ENCODE results near the gene KRT14.
"Not testable (repeated sequence)": the region's sequence is repeated elsewhere in the genome, so short reads cannot be mapped to it uniquely, and the experiment has no call there.

The KRT14 gene

DNA sequence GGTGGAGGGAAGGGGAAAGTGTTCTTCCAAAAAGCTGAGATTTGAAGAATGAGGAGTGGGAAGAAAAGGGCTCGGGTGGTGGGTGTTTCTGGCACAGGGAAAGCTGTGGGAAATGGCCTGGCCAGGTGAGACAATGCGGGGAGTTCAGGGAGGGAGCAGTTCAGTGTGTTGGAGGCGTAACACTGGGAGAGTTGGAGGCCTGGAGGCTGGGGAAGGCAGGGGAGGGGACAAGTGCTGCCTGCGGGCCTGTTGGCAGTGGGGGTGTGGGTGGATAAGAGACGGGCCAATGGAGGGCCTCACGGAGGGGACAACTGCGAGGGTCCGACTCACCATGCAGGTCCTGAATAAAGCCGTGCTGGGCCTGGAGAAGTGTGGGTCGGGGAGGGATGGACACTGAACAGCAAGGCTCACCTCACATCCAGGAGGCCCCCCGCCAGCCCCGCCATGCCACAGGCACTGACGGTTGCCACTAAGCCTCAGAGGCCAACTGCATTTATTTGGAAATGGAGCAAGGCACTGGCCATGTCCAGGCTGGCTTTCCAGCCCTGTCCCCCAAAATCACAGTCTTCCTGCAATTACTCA is 40.8 kb downstream of the KRT14 start:
- no peak for DNase-seq

GRCh38 chr17:41544935-41545334 is 41.8 kb downstream of the KRT14 start:
- no peak for DNase-seq

GRCh38 chr17:41544491-41544892 is 42.2 kb downstream of the KRT14 start:
- DNase-seq, result no peak

- DNase-seq, result not testable (repeated sequence)
Observed at GRCh38 chr17:41542786-41543185, 43.9 kb downstream of the KRT14 start.

- DNase-seq, result no peak
Observed at GRCh38 chr17:41542357-41542756, 44.3 kb downstream of the KRT14 start.

DNA sequence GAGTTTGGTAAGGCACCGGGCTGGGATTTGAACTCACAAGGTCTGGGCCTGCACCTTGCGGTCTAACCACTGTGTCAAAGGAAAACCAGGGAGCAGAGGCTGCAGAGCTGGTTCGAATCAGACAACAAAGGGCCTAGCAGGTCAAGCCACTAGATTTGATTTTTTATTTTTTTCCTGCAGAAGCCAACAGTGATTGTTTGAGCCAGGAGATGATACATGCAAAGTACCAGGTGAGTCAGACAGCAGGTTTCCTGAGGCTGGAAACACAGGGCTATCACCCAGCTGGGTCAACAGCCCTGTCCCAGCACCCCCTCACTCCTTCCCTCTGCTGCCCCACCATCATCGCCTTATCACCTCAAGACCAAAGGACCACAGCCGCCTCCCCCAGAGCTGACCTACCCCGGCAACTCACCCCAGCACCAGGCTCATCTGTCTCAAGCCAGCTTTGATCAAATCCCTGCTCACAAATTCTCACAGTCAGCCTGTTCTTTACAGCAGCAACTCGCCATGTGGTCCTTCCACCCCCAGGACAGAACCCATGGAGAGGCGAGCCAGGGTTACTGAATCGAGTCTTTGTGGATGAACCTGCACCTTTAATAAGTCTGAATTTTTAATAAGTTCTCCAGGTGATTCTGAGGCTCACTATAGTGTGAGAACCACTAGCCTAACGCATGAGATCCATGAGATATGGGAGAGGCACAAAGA is 45.6 kb downstream of the KRT14 start:
- no peak for DNase-seq

- DNase-seq, result no peak
Observed at GRCh38 chr17:41539979-41540701, 46.6 kb downstream of the KRT14 start.

DNA sequence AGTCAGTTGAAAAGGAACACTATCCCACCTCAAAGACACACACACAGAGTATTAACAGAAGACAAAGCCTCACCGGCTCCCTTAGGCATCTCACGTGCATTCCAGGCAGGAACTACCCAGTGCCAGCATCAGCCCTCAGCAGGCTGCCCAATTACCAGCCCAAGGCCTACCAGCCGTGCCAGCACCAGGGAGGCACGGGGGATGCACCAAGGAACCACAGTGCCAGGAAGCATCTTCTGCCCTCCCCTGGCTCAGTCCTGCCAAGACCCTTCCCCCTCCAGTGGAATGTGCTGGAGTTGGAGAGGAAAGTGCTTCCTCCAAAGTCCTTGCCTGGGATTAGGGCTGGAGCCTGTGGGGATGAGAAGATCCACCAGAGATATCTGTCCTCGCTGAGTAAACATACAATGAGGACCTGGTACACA is 47.6 kb downstream of the KRT14 start:
- no peak for DNase-seq

- no peak for DNase-seq
Observed at GRCh38 chr17:41538565-41538991, 48.1 kb downstream of the KRT14 start.

GRCh38 chr17:41537990-41538389 is 48.7 kb downstream of the KRT14 start:
- no peak for DNase-seq

DNA sequence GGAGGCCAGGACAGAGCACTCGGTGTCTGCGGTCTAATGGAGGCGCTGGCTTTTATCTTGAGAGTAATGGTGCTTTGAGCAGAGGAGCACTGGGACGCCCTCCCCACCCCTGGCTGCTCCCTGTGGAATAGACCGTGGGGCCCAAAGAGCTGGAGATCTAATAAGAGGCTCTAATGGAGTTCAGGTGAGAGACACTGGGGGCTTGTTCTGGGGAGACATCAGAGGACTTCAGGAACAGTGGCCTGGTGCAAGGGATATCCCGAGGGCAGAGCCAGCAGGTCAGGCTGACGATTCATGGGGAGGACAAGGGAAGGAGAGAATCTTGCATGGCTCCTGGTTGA is 49.1 kb downstream of the KRT14 start:
- no peak for DNase-seq

GRCh38 chr17:41536741-41537613 is 49.7 kb downstream of the KRT14 start:
- no peak for DNase-seq

- no peak for DNase-seq
Observed at GRCh38 chr17:41535764-41536481, 50.8 kb downstream of the KRT14 start.

GRCh38 chr17:41534899-41535546 is 51.7 kb downstream of the KRT14 start:
- no peak for DNase-seq

DNA sequence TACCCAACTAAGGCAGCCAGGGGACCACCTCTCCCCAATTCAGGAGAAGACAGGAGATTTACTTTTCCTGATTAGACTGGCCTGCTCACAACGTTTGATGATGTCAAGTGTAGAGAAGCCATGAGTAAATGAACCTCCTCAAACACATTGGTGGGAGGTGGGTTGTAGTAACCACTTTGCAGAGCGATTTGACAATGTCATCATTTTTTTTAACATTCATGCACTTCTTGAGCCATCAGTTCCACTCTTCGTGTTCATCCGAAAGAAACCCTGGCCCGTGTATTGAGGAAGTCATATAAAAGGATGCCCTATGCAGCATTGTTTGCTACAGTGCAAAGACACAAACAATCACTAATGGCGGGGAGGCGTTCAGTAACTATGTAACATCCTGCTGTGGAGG is 53.1 kb downstream of the KRT14 start:
- no peak for DNase-seq

DNA sequence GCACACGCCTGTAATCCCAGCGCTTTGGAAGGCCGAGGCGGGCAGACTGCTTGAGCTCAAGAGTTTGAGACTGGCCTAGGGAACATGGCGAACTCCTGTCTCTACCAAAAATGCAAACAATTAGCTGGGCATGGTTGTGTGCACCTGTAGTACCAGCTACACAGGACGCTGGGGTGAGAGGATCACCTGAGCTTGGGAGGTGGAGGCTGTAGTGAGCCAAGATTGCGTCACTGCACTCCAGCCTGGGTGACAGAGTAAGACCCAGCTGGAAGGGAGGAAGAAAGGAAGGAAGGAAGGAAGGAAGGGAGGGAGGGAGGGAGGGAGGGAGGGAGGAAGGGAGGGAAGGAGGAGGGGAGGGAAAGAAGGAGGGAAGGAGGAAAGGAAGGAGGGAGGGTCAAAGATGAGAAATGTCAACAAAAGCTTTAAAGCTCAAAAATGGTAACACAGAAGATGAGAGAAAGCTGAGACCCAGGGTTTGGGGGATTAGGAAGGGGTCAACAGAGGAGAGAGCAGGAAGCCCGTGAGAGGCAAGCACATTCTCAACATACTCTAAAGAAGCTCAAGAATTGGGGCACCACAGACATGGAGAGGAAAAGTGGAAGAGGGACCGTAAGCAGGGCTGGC is 53.6 kb downstream of the KRT14 start:
- no peak for DNase-seq
